ENCODE measurements around the gene SNX2. TPM values are rescaled to one million over a fixed set of nuclear protein-coding genes. Genes with fewer than 3 reads are reported as not detected.
A peak's percentile ranks its signal among the peaks of the same experiment; 100 is the strongest.

The SNX2 gene
- total and polyA plus RNA-seq, 2 experiments from 2014 or later = 56.5 to 62.5 TPM

DNA sequence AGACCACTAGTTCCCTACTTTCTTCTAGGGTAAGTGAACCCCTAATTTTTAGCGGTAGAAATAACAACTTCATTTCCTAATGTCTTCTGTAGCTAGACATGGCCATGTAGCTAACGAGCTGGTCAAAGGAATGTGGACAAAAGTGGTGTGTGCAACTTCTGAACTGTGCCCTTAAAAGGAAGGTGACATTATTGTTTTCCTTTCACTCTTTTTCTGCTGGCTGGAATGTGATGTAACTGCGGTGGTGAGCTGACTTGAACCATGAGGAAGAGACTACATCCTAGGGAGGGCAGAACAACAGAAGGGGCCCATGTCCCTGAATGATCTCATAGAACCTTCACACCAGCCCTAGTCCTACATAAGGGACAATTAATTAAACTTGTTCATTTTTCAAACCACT, 1.3 kb upstream of the SNX2 start:
- no peak overlapping the region for H3K27ac ChIP-seq
- WGBS, 2 experiments (ENCODE audit: low coverage in 1 of 2, low lambda C conversion rate in 2 of 2, missing lambda C conversion rate in 2 of 2) = 64 to 67% methylated on average over 3 of the region's 3 CpGs
- no peaks in the 10 kb centered on the region for H3F3A ChIP-seq (ENCODE audit: insufficient read depth)
- H3K4me3 ChIP-seq = no peak overlapping the region
- H3K9me2 ChIP-seq (ENCODE audit: insufficient read depth) = no peaks in the 10 kb centered on the region
- peaks cover 18% of the 10 kb centered on the region for H3K4me1 ChIP-seq (ENCODE audit: insufficient read depth)
- no peaks in the 10 kb centered on the region for H3K27me3 ChIP-seq (replicated peaks; ENCODE audit: insufficient read depth)
- H3K36me3 ChIP-seq (ENCODE audit: low read depth) = no peaks in the 10 kb centered on the region
- in situ Hi-C loops (cut with MboI) = no loop called here
- H3K9me3 ChIP-seq (ENCODE audit: low read depth) = no peaks in the 10 kb centered on the region
- no peak overlapping the region for H3K4me2 ChIP-seq (ENCODE audit: unreplicated experiment)
- H4K20me1 ChIP-seq (ENCODE audit: insufficient read depth) = peaks cover 6% of the 10 kb centered on the region; the same call in 1 of the 2 replicates
- H3K9ac ChIP-seq = no peak overlapping the region
- no peak for TF ChIP-seq EZH2 (IDR thresholded peaks at IDR 0.05; ENCODE audit: insufficient read depth, poor library complexity, severe bottlenecking)
- no peak for TF ChIP-seq EZH2phosphoT487 (IDR thresholded peaks at IDR 0.05; ENCODE audit: insufficient read depth, low read depth)
- no peak for DNase-seq
- no peak overlapping the region for H2AFZ ChIP-seq
- peaks cover 35% of the 10 kb centered on the region for H3K79me2 ChIP-seq (ENCODE audit: insufficient read depth)

DNA sequence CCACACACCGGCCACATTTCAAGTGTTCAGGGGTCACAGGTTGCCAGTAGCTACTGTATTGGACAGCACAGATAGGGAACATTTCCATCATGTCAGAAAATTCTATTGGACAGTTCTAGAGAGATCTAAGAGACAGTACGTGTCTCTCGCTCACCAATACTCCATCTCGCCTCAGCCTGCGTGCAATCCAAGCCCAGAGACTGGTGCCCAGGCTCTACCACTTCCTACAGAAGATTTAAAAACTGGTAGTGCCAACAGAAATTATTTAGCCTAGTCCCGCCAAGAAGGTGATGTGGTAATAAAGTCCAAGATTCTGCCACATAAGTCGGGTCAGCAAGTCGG, 390 bp upstream of the SNX2 start:
- in situ Hi-C loops (cut with MboI) = no loop called here
- H3F3A ChIP-seq (ENCODE audit: insufficient read depth) = no peaks in the 10 kb centered on the region
- peak overlapping the region; percentile 94 for H3K9ac ChIP-seq
- no peaks in the 10 kb centered on the region for H3K9me2 ChIP-seq (ENCODE audit: insufficient read depth)
- WGBS, 2 experiments (ENCODE audit: low coverage in 1 of 2, low lambda C conversion rate in 2 of 2, missing lambda C conversion rate in 2 of 2) = 6 to 8% methylated on average over 8 of the region's 8 CpGs
- H4K20me1 ChIP-seq (ENCODE audit: insufficient read depth) = peaks cover 6% of the 10 kb centered on the region; the same call in 1 of the 2 replicates
- TF ChIP-seq EZH2 (IDR thresholded peaks at IDR 0.05; ENCODE audit: insufficient read depth, poor library complexity, severe bottlenecking) (no peak), EZH2phosphoT487 (IDR thresholded peaks at IDR 0.05; ENCODE audit: insufficient read depth, low read depth) (no peak)
- H3K36me3 ChIP-seq (ENCODE audit: low read depth) = no peaks in the 10 kb centered on the region
- peak overlapping the region; percentile 88 for H2AFZ ChIP-seq
- H3K79me2 ChIP-seq (ENCODE audit: insufficient read depth) = peaks cover 44% of the 10 kb centered on the region
- H3K4me1 ChIP-seq (ENCODE audit: insufficient read depth) = peaks cover 18% of the 10 kb centered on the region
- peak overlapping the region; percentile 56 for H3K27ac ChIP-seq
- H3K9me3 ChIP-seq (ENCODE audit: low read depth) = no peaks in the 10 kb centered on the region
- H3K4me2 ChIP-seq (ENCODE audit: unreplicated experiment) = peak overlapping the region; percentile 64
- H3K27me3 ChIP-seq (replicated peaks; ENCODE audit: insufficient read depth) = no peaks in the 10 kb centered on the region
- peak overlapping the region; percentile 93 for H3K4me3 ChIP-seq
- DNase-seq = no peak

DNA sequence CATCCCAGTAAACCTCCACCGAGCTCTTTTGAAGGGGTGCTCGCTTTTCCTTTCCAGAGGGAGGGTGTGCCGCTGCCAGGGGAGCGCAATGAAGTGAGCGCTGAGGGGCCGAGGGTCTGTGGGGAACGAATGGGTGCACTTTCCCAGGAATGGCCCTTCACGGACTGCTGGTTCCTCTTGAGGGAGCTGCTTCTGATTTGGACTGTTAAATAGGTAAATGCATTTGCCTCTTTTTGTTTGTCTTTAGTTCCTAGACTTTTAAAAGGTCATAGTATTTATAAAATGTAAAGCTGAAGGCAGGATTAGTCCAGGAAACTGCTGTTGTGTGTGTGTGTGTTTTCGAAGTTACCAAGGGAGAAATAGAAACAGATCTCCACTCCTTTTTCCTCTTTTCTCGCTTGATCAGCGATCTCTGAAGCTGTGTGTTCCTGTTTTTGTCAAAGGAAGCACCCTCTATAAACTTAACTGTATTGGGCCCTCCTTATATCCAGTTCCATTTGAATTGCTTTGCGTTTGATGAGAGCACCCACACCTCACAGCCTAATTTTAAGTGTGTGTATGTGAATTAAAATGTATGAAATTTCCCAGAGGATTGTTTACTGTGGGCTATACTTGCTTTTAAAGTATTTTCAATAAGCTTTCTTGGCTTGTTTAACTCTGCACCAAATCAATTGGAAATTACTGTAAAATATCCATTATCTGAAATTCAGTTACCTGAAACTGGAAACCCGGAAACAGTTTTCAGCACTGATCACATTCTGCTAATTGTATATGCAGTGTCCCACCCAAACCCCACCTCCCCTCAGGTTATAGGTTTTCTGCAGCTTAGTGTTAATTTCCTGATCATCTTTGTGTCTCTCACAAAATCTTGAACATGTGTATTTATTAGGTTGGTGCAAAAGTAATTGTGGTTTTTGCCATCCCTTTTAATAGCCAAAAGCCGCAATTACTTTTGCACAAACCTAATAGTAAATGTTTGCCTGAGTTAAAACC, 966 bp downstream of the SNX2 start:
- TF ChIP-seq EZH2 (IDR thresholded peaks at IDR 0.05; ENCODE audit: insufficient read depth, poor library complexity, severe bottlenecking) (no peak), EZH2phosphoT487 (IDR thresholded peaks at IDR 0.05; ENCODE audit: insufficient read depth, low read depth) (no peak)

DNA sequence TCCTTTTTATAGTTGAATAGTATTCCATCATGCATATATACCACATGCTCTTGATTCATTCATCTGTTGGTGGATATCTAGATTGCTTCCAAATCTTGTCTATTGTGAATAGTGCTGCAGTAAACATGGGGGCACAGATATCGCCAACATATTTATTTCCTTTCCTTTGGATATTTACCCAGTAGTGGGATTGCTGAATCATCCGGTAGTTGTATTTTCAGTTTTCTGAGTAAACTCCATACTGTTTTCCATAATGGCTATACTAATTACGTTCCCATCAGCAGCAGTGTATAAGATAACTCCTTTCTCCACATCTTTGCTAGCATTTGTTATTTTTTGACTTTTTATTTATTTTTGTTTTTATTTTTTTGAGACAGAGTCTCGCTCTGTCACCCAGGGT, 3.3 kb downstream of the SNX2 start:
- Histone ChIP-seq H3K27me3 (replicated peaks; ENCODE audit: insufficient read depth) (no peaks in the 10 kb centered on the region), H2AFZ (no peak overlapping the region), H3K4me3 (no peak overlapping the region), H4K20me1 (ENCODE audit: insufficient read depth) (peaks cover 6% of the 10 kb centered on the region; the same call in 1 of the 2 replicates), H3K4me2 (ENCODE audit: unreplicated experiment) (no peak overlapping the region), H3K9me3 (ENCODE audit: low read depth) (no peaks in the 10 kb centered on the region), H3K9me2 (ENCODE audit: insufficient read depth) (no peaks in the 10 kb centered on the region), H3F3A (ENCODE audit: insufficient read depth) (no peaks in the 10 kb centered on the region), H3K4me1 (ENCODE audit: insufficient read depth) (peaks cover 18% of the 10 kb centered on the region), H3K79me2 (ENCODE audit: insufficient read depth) (peaks cover 80% of the 10 kb centered on the region), H3K27ac (no peak overlapping the region), H3K9ac (no peak overlapping the region), H3K36me3 (ENCODE audit: low read depth) (no peaks in the 10 kb centered on the region)
- no peak for DNase-seq
- TF ChIP-seq EZH2 (IDR thresholded peaks at IDR 0.05; ENCODE audit: insufficient read depth, poor library complexity, severe bottlenecking) (no peak), EZH2phosphoT487 (IDR thresholded peaks at IDR 0.05; ENCODE audit: insufficient read depth, low read depth) (no peak)
- 95 to 98% methylated on average over 4 of the region's 4 CpGs for WGBS, 2 experiments (ENCODE audit: low coverage in 1 of 2, low lambda C conversion rate in 2 of 2, missing lambda C conversion rate in 2 of 2)
- in situ Hi-C loops (cut with MboI) = no loop called here

More for the DNA sequence above, 966 bp downstream of the SNX2 start:
- peak overlapping the region; percentile 88 for H2AFZ ChIP-seq
- 7 to 10% methylated on average over 14 of the region's 14 CpGs for WGBS, 2 experiments (ENCODE audit: low coverage in 1 of 2, low lambda C conversion rate in 2 of 2, missing lambda C conversion rate in 2 of 2)
- no peaks in the 10 kb centered on the region for H3K36me3 ChIP-seq (ENCODE audit: low read depth)
- H4K20me1 ChIP-seq (ENCODE audit: insufficient read depth) = peaks cover 6% of the 10 kb centered on the region; the same call in 1 of the 2 replicates
- H3K4me1 ChIP-seq (ENCODE audit: insufficient read depth) = peaks cover 18% of the 10 kb centered on the region
- no peak for DNase-seq
- in situ Hi-C loops (cut with MboI) = no loop called here
- H3F3A ChIP-seq (ENCODE audit: insufficient read depth) = no peaks in the 10 kb centered on the region
- peaks cover 58% of the 10 kb centered on the region for H3K79me2 ChIP-seq (ENCODE audit: insufficient read depth)
- no peaks in the 10 kb centered on the region for H3K9me3 ChIP-seq (ENCODE audit: low read depth)
- peak overlapping the region; percentile 94 for H3K9ac ChIP-seq
- no peaks in the 10 kb centered on the region for H3K9me2 ChIP-seq (ENCODE audit: insufficient read depth)
- peak overlapping the region; percentile 74 for H3K27ac ChIP-seq
- H3K4me3 ChIP-seq = peak overlapping the region; percentile 93
- H3K27me3 ChIP-seq (replicated peaks; ENCODE audit: insufficient read depth) = no peaks in the 10 kb centered on the region
- peak overlapping the region; percentile 100 for H3K4me2 ChIP-seq (ENCODE audit: unreplicated experiment)
